Hepatocyte (in vitro differentiated cells): Measurements from ENCODE around the gene NAXD. TPM values are rescaled to one million over a fixed set of nuclear protein-coding genes. Genes with fewer than 3 reads are reported as not detected.

Source experiments
- DNase-seq: peaks from one replicate; pipeline ENCODE4 v3.0.0-alpha.2; 2016; ENCODE audit warnings: low spot score
- H2AFZ ChIP-seq: fragments of 200-600 bp; sonication (generic); 2 replicates; pipeline ENCODE4 v1.6.0; 2016; ENCODE audit warnings: antibody characterized with exemption, mild to moderate bottlenecking
- H3K27ac ChIP-seq: fragments of 200-600 bp; sonication (generic); 2 replicates; pipeline ENCODE4 v1.5.1; 2016; ENCODE audit warnings: mild to moderate bottlenecking
- H3K27me3 ChIP-seq: fragments of 200-600 bp; sonication (generic); 2 replicates; pipeline ENCODE4 v1.6.1; 2016
- H3K36me3 ChIP-seq: fragments of 200-600 bp; sonication (generic); replicated peaks from 2 replicates; pipeline ENCODE4 v1.5.1; 2016; ENCODE audit warnings: low read depth; ENCODE audit not compliant: insufficient read depth
- H3K4me1 ChIP-seq: fragments of 200-600 bp; sonication (generic); 2 replicates; pipeline ENCODE4 v1.5.1; 2016; ENCODE audit warnings: mild to moderate bottlenecking, moderate library complexity; ENCODE audit not compliant: insufficient read depth
- H3K4me2 ChIP-seq: fragments of 200-600 bp; sonication (generic); 2 replicates; pipeline ENCODE4 v1.6.0; 2016
- H3K4me3 ChIP-seq: fragments of 200-600 bp; sonication (generic); 2 replicates; pipeline ENCODE4 v1.5.1; 2016; ENCODE audit warnings: mild to moderate bottlenecking
- H3K79me2 ChIP-seq: fragments of 200-600 bp; sonication (generic); 2 replicates; pipeline ENCODE4 v1.6.0; 2017; ENCODE audit warnings: mild to moderate bottlenecking
- H3K9me2 ChIP-seq: fragments of 200-600 bp; sonication (generic); replicated peaks from 2 replicates; pipeline ENCODE4 v1.6.0; 2017; ENCODE audit warnings: mild to moderate bottlenecking; ENCODE audit not compliant: insufficient read depth
- H3K9me3 ChIP-seq: fragments of 200-600 bp; sonication (generic); 2 replicates; pipeline ENCODE4 v1.5.1; 2016; ENCODE audit warnings: low read depth, mild to moderate bottlenecking
- H4K20me1 ChIP-seq: fragments of 200-600 bp; sonication (generic); 2 replicates; pipeline ENCODE4 v1.6.0; 2016; ENCODE audit warnings: mild to moderate bottlenecking; ENCODE audit not compliant: insufficient read depth, poor library complexity, severe bottlenecking
- CTCF ChIP-seq: fragments of 200-600 bp; sonication (generic); IDR thresholded peaks from 2 replicates; pipeline ENCODE4 v1.5.1; 2016; ENCODE audit warnings: antibody characterized with exemption, mild to moderate bottlenecking; ENCODE audit not compliant: poor library complexity
- EZH2 ChIP-seq: fragments of 200-600 bp; sonication (generic); IDR thresholded peaks from 2 replicates; pipeline ENCODE4 v1.6.1; 2016; ENCODE audit warnings: antibody characterized with exemption, mild to moderate bottlenecking, borderline replicate concordance
- EZH2phosphoT487 ChIP-seq: fragments of 200-600 bp; sonication (generic); IDR thresholded peaks from one replicate; pipeline ENCODE4 v1.6.1; 2018; ENCODE audit warnings: antibody characterized with exemption, mild to moderate bottlenecking, low read depth, moderate library complexity; ENCODE audit not compliant: unreplicated experiment, severe bottlenecking
- WGBS: methylation state at CpG from one replicate; pipeline ENCODE4 v1.1.6; 2016; ENCODE audit warnings: low lambda C conversion rate; ENCODE audit errors: missing lambda C conversion rate; 5-methylcytosine and 5-hydroxymethylcytosine counted together
- polyA plus RNA-seq: library from polyadenylated mRNA; unstranded; fragments of >200 nt; fragmentation: Nextera tagmentation; extraction: Ambion mirVana; gene quantifications from 2 replicates; pipeline ENCODE4 v1.2.1, GENCODE V29; 2016
- total RNA-seq: library from RNA; depleted of rRNA; stranded (reverse); fragments of >200 nt; gene quantifications from 2 replicates; pipeline ENCODE4 v1.2.3, GENCODE V29; 2014

Gene NAXD
- total and polyA plus RNA-seq, 2 experiments from 2014 or later: 30.9 to 34.5 TPM

DNA sequence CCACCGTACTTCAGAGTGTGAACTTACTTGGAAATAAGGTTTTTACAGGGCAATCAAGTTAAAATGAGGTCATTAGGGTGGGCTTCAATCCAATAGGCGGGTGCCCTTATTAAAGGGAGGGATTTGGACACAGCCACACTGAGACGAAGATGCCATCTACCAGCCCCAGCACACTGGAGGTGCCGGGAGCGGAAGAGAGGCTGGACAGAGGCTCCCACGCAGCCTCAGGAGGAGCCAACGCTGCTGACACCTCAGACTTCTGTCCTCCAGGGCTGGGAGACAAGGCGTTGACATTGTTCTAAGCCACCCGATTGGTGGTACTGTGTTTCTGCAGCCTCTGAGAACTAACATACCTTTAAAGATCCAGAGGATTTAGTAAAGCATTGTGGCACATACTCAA lies 41.2 kb upstream of the NAXD start:
- DNase-seq: no peak
- no peak for TF ChIP-seq EZH2phosphoT487
- 66% methylated on average over 9 of the region's 9 CpGs for WGBS
- H3K36me3 ChIP-seq: no peaks in the 10 kb centered on the region
- H2AFZ ChIP-seq: no peak overlapping the region
- H3K9me3 ChIP-seq: no peaks in the 10 kb centered on the region
- no peaks in the 10 kb centered on the region for H4K20me1 ChIP-seq
- H3K27ac ChIP-seq: no peak overlapping the region
- H3K4me2 ChIP-seq: no peak overlapping the region
- no peaks in the 10 kb centered on the region for H3K79me2 ChIP-seq
- H3K4me1 ChIP-seq: no peaks in the 10 kb centered on the region
- H3K27me3 ChIP-seq: no peaks in the 10 kb centered on the region
- no peaks in the 10 kb centered on the region for H3K9me2 ChIP-seq
- no peak overlapping the region for H3K4me3 ChIP-seq

GRCh38 chr13:110575322-110576069 lies 39.8 kb upstream of the NAXD start:
- H3K4me1 ChIP-seq: no peaks in the 10 kb centered on the region
- no peak overlapping the region for H3K4me3 ChIP-seq
- no peaks in the 10 kb centered on the region for H3K9me2 ChIP-seq
- no peaks in the 10 kb centered on the region for H3K9me3 ChIP-seq
- H3K79me2 ChIP-seq: no peaks in the 10 kb centered on the region
- H2AFZ ChIP-seq: no peak overlapping the region
- H4K20me1 ChIP-seq: no peaks in the 10 kb centered on the region
- H3K27me3 ChIP-seq: no peaks in the 10 kb centered on the region
- no peak overlapping the region for H3K4me2 ChIP-seq
- no peak overlapping the region for H3K27ac ChIP-seq
- no peak for TF ChIP-seq CTCF
- TF ChIP-seq EZH2: no peak
- TF ChIP-seq EZH2phosphoT487: no peak
- 55% methylated on average over 13 of the region's 15 CpGs for WGBS
- no peak for DNase-seq
- no peaks in the 10 kb centered on the region for H3K36me3 ChIP-seq

GRCh38 chr13:110576070-110576394 lies 39.3 kb upstream of the NAXD start:
- no peaks in the 10 kb centered on the region for H3K9me2 ChIP-seq
- H3K9me3 ChIP-seq: no peaks in the 10 kb centered on the region
- H3K27me3 ChIP-seq: no peaks in the 10 kb centered on the region
- DNase-seq: no peak
- TF ChIP-seq EZH2: no peak
- no peak for TF ChIP-seq CTCF
- no peak for TF ChIP-seq EZH2phosphoT487
- H3K36me3 ChIP-seq: no peaks in the 10 kb centered on the region
- no peak overlapping the region for H3K4me3 ChIP-seq
- no peak overlapping the region for H2AFZ ChIP-seq
- WGBS: 93% methylated on average over 7 of the region's 7 CpGs
- H3K4me2 ChIP-seq: no peak overlapping the region
- H3K27ac ChIP-seq: no peak overlapping the region
- H3K79me2 ChIP-seq: no peaks in the 10 kb centered on the region
- H3K4me1 ChIP-seq: no peaks in the 10 kb centered on the region
- H4K20me1 ChIP-seq: no peaks in the 10 kb centered on the region

DNA sequence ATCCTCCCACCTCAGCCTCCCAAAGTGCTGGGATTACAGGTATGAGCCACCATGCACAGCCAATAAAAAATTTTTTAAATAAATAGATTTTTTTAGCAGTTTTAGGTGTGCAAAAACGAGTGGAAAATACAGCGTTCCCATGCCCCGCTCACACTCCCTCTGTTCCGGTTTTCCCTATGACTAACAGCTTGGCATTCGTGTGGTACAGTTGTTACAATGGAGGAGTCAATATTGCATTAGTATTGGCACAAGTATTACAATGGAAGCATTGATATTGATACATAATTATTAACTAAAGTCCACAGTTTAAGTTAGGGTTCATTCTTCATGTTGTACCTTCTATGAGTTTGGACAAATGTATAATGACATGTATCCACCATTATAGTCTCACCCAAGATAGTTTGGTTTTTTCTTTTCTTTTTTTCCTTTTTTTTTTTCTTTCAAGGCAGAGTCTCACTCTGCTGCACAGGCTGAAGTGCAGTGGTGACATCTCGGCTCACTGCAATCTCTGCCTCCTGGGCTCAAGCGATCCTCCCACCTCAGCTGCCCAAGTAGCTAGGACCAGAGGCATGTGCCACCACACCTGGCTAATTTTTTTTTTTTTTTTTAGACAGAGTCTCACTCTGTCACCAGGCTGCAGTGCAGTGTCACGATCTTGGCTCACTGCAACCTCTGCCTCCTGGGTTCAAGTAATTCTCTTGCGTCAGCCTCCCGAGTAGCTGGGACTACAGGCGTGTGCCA lies 38.4 kb upstream of the NAXD start:
- no peaks in the 10 kb centered on the region for H4K20me1 ChIP-seq
- no peaks in the 10 kb centered on the region for H3K27me3 ChIP-seq
- H3K4me1 ChIP-seq: no peaks in the 10 kb centered on the region
- H3K4me2 ChIP-seq: no peak overlapping the region
- no peaks in the 10 kb centered on the region for H3K79me2 ChIP-seq
- H3K9me2 ChIP-seq: no peaks in the 10 kb centered on the region
- H3K9me3 ChIP-seq: no peaks in the 10 kb centered on the region
- no peak overlapping the region for H2AFZ ChIP-seq
- 83% methylated on average over 11 of the region's 11 CpGs for WGBS
- no peak overlapping the region for H3K27ac ChIP-seq
- TF ChIP-seq EZH2phosphoT487: no peak
- TF ChIP-seq CTCF: no peak
- TF ChIP-seq EZH2: no peak
- DNase-seq: no peak
- H3K36me3 ChIP-seq: no peaks in the 10 kb centered on the region
- no peak overlapping the region for H3K4me3 ChIP-seq
